Activated CD8-positive, alpha-beta T cell treated with anti-CD3 and anti-CD28 coated beads for 36 hours (primary cell): ENCODE data around the gene ITGAX. TPM values are rescaled to one million over a fixed set of nuclear protein-coding genes. Genes with fewer than 3 reads are reported as not detected.
A peak's percentile ranks its signal among the peaks of the same experiment; 100 is the strongest.
"Not testable (repeated sequence)": the region's sequence is repeated elsewhere in the genome, so short reads cannot be mapped to it uniquely, and the experiment has no call there.

Experiments used
- ATAC-seq: fragments of 200-7000 bp; cut with Tn5 transposase; one replicate; pipeline ENCODE4 v1.10.0; 2021; ENCODE audit warnings: mild to moderate bottlenecking, moderate library complexity
- CTCF ChIA-PET: fragments of 350-600 bp; sonication (Branson Sonifier 250); formaldehyde crosslinking; loops from one replicate; lab custom pipeline; 2021; ENCODE audit warnings: antibody characterized with exemption; lab: Charles Lee
- POLR2A ChIA-PET: fragments of 350-600 bp; sonication (Branson Sonifier 250); formaldehyde crosslinking; loops from one replicate; lab custom pipeline; 2021; ENCODE audit warnings: antibody characterized with exemption; lab: Charles Lee
- DNase-seq: peaks from one replicate; pipeline ENCODE4 v3.0.0-alpha.2; 2020
- H3K27ac Mint-ChIP-seq: one replicate; pipeline ENCODE4 v1.8.0; 2021; ENCODE audit warnings: mild to moderate bottlenecking, mixed read lengths
- H3K27me3 Mint-ChIP-seq: one replicate; pipeline ENCODE4 v1.8.0; 2021; ENCODE audit warnings: mixed read lengths
- H3K36me3 Mint-ChIP-seq: one replicate; pipeline ENCODE4 v1.8.0; 2021; ENCODE audit warnings: low read depth, mixed read lengths
- H3K4me1 Mint-ChIP-seq: one replicate; pipeline ENCODE4 v1.8.0; 2021; ENCODE audit warnings: low read depth, mixed read lengths
- H3K4me3 Mint-ChIP-seq: one replicate; pipeline ENCODE4 v1.8.0; 2021; ENCODE audit warnings: mild to moderate bottlenecking, moderate library complexity, mixed read lengths
- H3K9me3 Mint-ChIP-seq: one replicate; pipeline ENCODE4 v1.8.0; 2021; ENCODE audit warnings: mixed read lengths
- CTCF ChIP-seq: fragments of 200-600 bp; IDR thresholded peaks from one replicate; pipeline ENCODE4 v1.8.0; 2022; ENCODE audit warnings: antibody characterized with exemption, mild to moderate bottlenecking
- intact Hi-C: fragments of 100-400 bp; cut with micrococcal nuclease; formaldehyde crosslinking; loops from one replicate; pipeline ENCODE4 v1.10.0; 2022
- total RNA-seq, 2 experiments: library from RNA; stranded (reverse); gene quantifications; one replicate each; pipeline ENCODE4 v1.2.3, GENCODE V29; 2021

ITGAX gene
- total RNA-seq, 2 experiments from 2014 or later = 4.4 to 5.4 TPM

- DNase-seq = no peak
- no peak for TF ChIP-seq CTCF
- POLR2A ChIA-PET = interaction anchor here (0.7 kb wide), 1 partner anchor 26 kb away, joined by 3 read pairs; no protein-coding TSS in a partner anchor
- intact Hi-C loops = no loop called here
- Mint-ChIP-seq H3K36me3 (no peaks in the 10 kb centered on the region), H3K27ac (no peak overlapping the region), H3K4me1 (peaks cover 33% of the 10 kb centered on the region), H3K4me3 (no peak overlapping the region), H3K27me3 (peaks cover 2% of the 10 kb centered on the region), H3K9me3 (no peaks in the 10 kb centered on the region)
- ATAC-seq = no peak
- CTCF ChIA-PET = no interaction called here
Observed at GRCh38 chr16:31334934-31335333, 20.0 kb upstream of the ITGAX start.

GRCh38 chr16:31335431-31335830 is 19.5 kb upstream of the ITGAX start:
- Mint-ChIP-seq H3K27me3 (peaks cover 2% of the 10 kb centered on the region), H3K4me1 (peaks cover 33% of the 10 kb centered on the region), H3K4me3 (no peak overlapping the region), H3K27ac (no peak overlapping the region), H3K9me3 (no peaks in the 10 kb centered on the region), H3K36me3 (no peaks in the 10 kb centered on the region)
- intact Hi-C loops = no loop called here
- ATAC-seq (no peak), DNase-seq (no peak)
- TF ChIP-seq CTCF = no peak
- CTCF ChIA-PET = no interaction called here
- POLR2A ChIA-PET = interaction anchor here (0.7 kb wide), 1 partner anchor 25 kb away, joined by 3 read pairs; no protein-coding TSS in a partner anchor

GRCh38 chr16:31338166-31338685 is 16.8 kb upstream of the ITGAX start:
- H3K27ac Mint-ChIP-seq, ATAC-seq, DNase-seq, H3K9me3 Mint-ChIP-seq, H3K27me3 Mint-ChIP-seq, H3K4me3 Mint-ChIP-seq, intact Hi-C loops, H3K36me3 Mint-ChIP-seq: not testable (repeated sequence)
- ChIA-PET POLR2A (interaction anchor here (1.6 kb wide), 2 partner anchors 138 to 146 kb away, joined by 3 to 4 read pairs; no protein-coding TSS in a partner anchor), CTCF (interaction anchor here (1.6 kb wide), 1 partner anchor 10 kb away, joined by 4 read pairs; no protein-coding TSS in a partner anchor)
- peaks cover 24% of the 10 kb centered on the region for H3K4me1 Mint-ChIP-seq

- CTCF ChIA-PET = interaction anchor here (1.6 kb wide), 1 partner anchor 38 kb away, joined by 5 read pairs; no protein-coding TSS in a partner anchor
- ATAC-seq (no peak), DNase-seq (peak; percentile 35)
- Mint-ChIP-seq H3K36me3 (no peaks in the 10 kb centered on the region), H3K27ac (no peak overlapping the region), H3K4me1 (peaks cover 10% of the 10 kb centered on the region), H3K4me3 (no peak overlapping the region), H3K9me3 (peaks cover 1% of the 10 kb centered on the region), H3K27me3 (peaks cover 1% of the 10 kb centered on the region)
- POLR2A ChIA-PET = no interaction called here
- intact Hi-C loops = no loop called here
- no peak for TF ChIP-seq CTCF
Observed at GRCh38 chr16:31344712-31345111, 10.3 kb upstream of the ITGAX start.

- ATAC-seq = no peak
- no peak for DNase-seq
- no peak overlapping the region for H3K27ac Mint-ChIP-seq
- peaks cover under 1% of the 10 kb centered on the region for H3K27me3 Mint-ChIP-seq
- no peak for TF ChIP-seq CTCF
- ChIA-PET POLR2A (interaction anchor here (1.1 kb wide), 1 partner anchor 11 kb away, joined by 3 read pairs; no protein-coding TSS in a partner anchor), CTCF (interaction anchor here (1.1 kb wide), 1 partner anchor 9 kb away, joined by 4 read pairs; no protein-coding TSS in a partner anchor)
- H3K9me3 Mint-ChIP-seq = peaks cover under 1% of the 10 kb centered on the region
- intact Hi-C loops = no loop called here
- H3K4me1 Mint-ChIP-seq = peaks cover 21% of the 10 kb centered on the region
- no peaks in the 10 kb centered on the region for H3K36me3 Mint-ChIP-seq
- no peak overlapping the region for H3K4me3 Mint-ChIP-seq
Observed at GRCh38 chr16:31347445-31347844, 7.5 kb upstream of the ITGAX start.
